Daoy (cell line): Measurements from ENCODE around the gene INSM1. TPM values are rescaled to one million over a fixed set of nuclear protein-coding genes. Genes with fewer than 3 reads are reported as not detected.

Source experiments
- DNase-seq: peaks from one replicate; pipeline ENCODE4 v3.0.0-alpha.2; 2015; ENCODE audit warnings: low read depth
- total RNA-seq: library from RNA; depleted of rRNA; stranded (reverse); fragments of >200 nt; shearing (Covaris generic); gene quantifications from 2 replicates; pipeline ENCODE4 v1.2.3, GENCODE V29; 2014

Gene INSM1
- total RNA-seq, 1 experiment from 2014 or later = not detected

GRCh38 chr20:20393207-20394120 is 25.6 kb downstream of the INSM1 start:
- no peak for DNase-seq

GRCh38 chr20:20395087-20395486 is 27.2 kb downstream of the INSM1 start:
- no peak for DNase-seq

GRCh38 chr20:20395903-20396568 is 28.1 kb downstream of the INSM1 start:
- no peak for DNase-seq

GRCh38 chr20:20396794-20397193 is 28.9 kb downstream of the INSM1 start:
- no peak for DNase-seq

- DNase-seq = no peak
These were observed 30.2 kb downstream of the INSM1 start for GRCh38 chr20:20398123-20398522.

GRCh38 chr20:20399531-20400500 is 31.9 kb downstream of the INSM1 start:
- no peak for DNase-seq

- no peak for DNase-seq
These were observed 34.1 kb downstream of the INSM1 start for GRCh38 chr20:20401991-20402390.

DNA sequence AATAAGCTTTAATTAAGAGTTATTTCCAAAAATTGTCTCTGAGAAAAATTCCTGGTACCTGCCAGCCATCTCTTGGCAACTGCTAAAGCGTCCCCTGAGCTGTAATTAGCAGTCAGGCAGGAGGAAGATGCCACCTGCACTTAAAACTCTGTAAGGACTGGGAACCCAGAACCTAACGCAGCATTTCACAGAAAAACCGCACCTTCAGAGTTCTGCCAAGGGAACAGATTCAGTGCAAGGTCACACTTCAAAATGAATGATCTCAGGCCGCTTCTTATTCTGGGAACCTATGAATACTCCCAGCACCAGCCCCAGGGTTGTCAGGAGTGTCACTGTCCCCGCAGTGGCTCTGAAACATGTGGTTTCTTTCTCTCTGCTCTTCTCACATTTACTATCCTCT is 36.7 kb downstream of the INSM1 start:
- no peak for DNase-seq

GRCh38 chr20:20405623-20406022 is 37.7 kb downstream of the INSM1 start:
- DNase-seq = no peak

GRCh38 chr20:20406306-20406705 is 38.4 kb downstream of the INSM1 start:
- no peak for DNase-seq

DNA sequence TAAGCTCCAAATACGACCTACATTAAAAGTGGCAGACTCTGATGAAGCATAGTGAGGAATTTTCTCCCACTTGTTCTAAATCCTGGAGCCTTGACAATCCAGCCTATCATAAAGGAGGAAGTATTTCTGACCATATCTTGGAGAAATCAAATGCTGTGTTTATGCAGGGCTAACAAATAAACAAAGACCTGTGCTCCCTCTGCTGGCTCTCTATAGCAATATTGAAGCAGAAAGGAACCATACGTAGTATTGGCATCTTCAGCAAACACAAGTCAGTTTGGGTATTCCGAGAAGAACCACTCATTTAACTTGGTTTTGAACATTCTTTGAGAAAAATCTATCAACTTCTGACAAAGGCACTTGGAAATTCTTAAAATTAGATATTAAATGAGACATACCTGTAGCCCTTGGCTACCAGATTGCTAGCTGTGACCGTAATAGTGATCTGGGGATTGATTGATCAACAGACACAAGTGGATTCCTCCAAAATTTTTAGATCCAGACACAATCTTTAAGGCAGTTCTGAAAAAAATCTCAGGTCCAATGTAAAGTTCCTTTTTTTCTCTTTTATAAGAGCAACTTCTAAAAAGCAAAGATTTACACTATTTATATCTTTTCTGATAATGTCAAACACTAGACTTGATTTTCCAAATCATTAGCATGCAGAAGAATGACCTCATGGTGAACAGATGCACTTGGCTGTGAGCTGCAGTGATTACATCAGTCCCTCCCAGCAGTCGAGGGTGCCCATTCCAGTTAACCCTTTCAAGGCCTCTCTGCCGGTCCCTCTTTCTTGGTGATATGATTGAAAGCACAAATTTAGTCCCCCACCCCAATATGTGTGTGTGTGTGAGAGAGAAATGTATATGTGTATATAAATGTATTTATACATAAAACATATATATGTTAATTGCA is 40.2 kb downstream of the INSM1 start:
- DNase-seq = no peak

- no peak for DNase-seq
These were observed 41.4 kb downstream of the INSM1 start for GRCh38 chr20:20409331-20409730.

DNA sequence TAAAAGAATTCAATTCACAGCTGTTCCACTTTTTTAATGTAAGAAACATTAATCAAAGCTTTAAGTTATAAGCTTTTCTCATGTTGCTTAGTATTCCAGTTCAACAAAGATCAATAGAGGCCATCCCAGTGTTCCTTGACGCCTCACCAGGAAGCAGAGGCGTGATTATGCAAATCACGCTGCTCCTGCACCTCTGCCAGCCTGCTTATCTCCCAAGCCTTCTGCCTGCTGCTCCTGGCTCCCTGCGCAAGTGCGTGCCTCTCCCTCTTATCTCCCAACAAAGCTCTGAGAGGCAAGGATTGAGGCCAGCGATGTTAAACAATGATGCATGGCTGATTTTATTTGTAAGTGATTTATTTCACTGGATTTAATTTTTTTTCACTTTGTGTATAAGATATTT is 42.8 kb downstream of the INSM1 start:
- no peak for DNase-seq

GRCh38 chr20:20411402-20411801 is 43.5 kb downstream of the INSM1 start:
- no peak for DNase-seq

- no peak for DNase-seq
These were observed 43.9 kb downstream of the INSM1 start for GRCh38 chr20:20411836-20412235.

DNA sequence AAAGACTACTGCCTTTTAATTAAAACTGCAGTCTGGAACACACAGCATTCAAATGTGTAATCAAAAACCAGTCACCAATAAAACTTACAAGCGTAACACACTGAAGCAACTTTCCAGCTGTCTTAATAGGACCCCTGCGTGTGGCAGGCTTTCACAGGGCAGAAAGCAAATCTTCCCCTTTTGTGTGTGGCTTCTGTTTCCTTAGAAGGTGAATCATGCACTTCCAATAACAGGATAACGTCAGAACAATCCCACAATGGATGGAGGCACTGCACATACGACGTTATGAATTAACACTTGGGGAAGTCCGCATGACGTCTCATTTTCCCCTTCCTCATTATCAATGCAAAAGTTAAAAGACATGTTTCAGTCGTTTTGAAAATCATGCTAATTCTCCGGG is 44.8 kb downstream of the INSM1 start:
- DNase-seq = peak; percentile 33

- no peak for DNase-seq
These were observed 45.9 kb downstream of the INSM1 start for GRCh38 chr20:20413810-20414281.

DNA sequence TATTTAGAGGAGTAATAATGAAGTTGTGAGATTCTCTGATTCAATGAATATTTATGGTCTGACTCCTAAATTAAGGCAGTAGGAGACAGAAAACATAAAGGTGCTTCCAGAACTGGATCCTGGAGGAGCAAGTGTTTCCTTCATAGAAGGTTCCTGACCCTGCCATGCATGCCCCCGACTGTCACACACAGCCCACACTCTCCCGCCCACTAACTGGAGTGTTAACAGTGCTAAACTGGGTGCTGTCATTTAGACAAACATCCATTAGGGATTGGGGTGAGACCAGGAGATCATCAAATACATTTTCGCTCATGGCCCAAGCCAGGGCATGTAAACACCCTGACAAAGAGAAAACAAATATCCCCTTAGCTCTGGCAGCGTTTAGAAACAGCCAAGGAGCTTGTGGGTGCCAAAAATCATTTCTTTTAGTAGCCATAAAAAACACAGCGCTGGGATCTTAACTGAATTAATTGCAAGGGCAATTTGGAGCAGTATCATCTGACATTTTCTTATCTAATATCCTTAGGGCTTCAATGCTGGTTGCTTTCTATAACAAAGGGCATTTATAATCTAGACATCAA is 46.8 kb downstream of the INSM1 start:
- DNase-seq = no peak

DNA sequence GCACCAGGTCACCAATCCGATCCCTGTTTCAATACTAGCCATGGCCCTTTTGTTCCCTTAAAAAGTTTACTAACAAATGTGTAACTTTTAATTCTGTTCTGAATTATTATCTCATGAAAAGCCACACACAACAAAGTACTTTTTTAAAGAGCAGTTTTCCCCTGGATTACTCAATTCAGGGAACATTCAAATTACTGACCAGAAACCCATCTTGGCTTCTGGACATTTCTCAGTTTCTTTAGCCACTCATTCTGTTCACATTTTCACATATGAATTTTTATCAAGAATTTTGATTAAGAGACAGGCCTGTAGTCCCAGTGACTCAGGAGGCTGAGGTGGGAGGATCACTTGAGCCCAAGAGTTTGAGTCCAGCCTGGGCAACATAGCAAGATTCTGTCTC is 47.4 kb downstream of the INSM1 start:
- DNase-seq = no peak
